DOHH2 (cell line): Measurements from ENCODE around the gene FUOM.

Source experiments
- H3F3A ChIP-seq: fragments of 200-600 bp; sonication (generic), shearing (Covaris generic); 2 replicates; pipeline ENCODE4 v1.6.0; 2016; ENCODE audit warnings: antibody characterized with exemption, mild to moderate bottlenecking; ENCODE audit not compliant: control insufficient read depth, insufficient read depth
- H3K27ac ChIP-seq: fragments of 200-600 bp; sonication (generic); 2 replicates; pipeline ENCODE4 v1.5.1; 2014; ENCODE audit warnings: low read depth, mild to moderate bottlenecking, low read length, moderate library complexity
- H3K27me3 ChIP-seq: fragments of 200-600 bp; sonication (generic); 2 replicates; pipeline ENCODE4 v1.6.1; 2014; ENCODE audit warnings: mild to moderate bottlenecking, low read length, mixed read lengths; ENCODE audit not compliant: control insufficient read depth
- H3K36me3 ChIP-seq: fragments of 200-600 bp; sonication (generic); 2 replicates; pipeline ENCODE4 v1.6.1; 2014; ENCODE audit warnings: mild to moderate bottlenecking, low read length, moderate library complexity, mixed read lengths; ENCODE audit not compliant: control insufficient read depth
- H3K4me1 ChIP-seq: fragments of 200-600 bp; sonication (generic); 2 replicates; pipeline ENCODE4 v1.6.1; 2014; ENCODE audit warnings: mild to moderate bottlenecking, low read length, mixed read lengths; ENCODE audit not compliant: control insufficient read depth
- H3K4me2 ChIP-seq: fragments of 200-600 bp; sonication (generic); 2 replicates; pipeline ENCODE4 v1.6.0; 2014; ENCODE audit warnings: mild to moderate bottlenecking, low read length, moderate library complexity
- H3K4me3 ChIP-seq: fragments of 200-600 bp; sonication (generic); 2 replicates; pipeline ENCODE4 v1.5.1; 2014; ENCODE audit warnings: mild to moderate bottlenecking, low read length, mixed read lengths
- H3K79me2 ChIP-seq: fragments of 200-600 bp; sonication (generic); 2 replicates; pipeline ENCODE4 v1.6.1; 2014; ENCODE audit warnings: mild to moderate bottlenecking, low read length, mixed read lengths; ENCODE audit not compliant: control insufficient read depth
- H3K9me2 ChIP-seq: fragments of 200-600 bp; sonication (generic); replicated peaks from 2 replicates; pipeline ENCODE4 v1.6.1; 2014; ENCODE audit warnings: mild to moderate bottlenecking, low read length, mixed read lengths; ENCODE audit not compliant: control insufficient read depth
- H3K9me3 ChIP-seq: fragments of 200-600 bp; sonication (generic); 2 replicates; pipeline ENCODE4 v1.6.1; 2014; ENCODE audit warnings: antibody characterized with exemption, low read length, mixed read lengths; ENCODE audit not compliant: control insufficient read depth, insufficient read depth
- H4K20me1 ChIP-seq: fragments of 200-600 bp; sonication (generic); 2 replicates; pipeline ENCODE4 v1.6.0; 2014; ENCODE audit warnings: low read depth, mild to moderate bottlenecking, antibody characterized with exemption, low read length, moderate library complexity; ENCODE audit not compliant: control insufficient read depth, insufficient read depth
- CTCF ChIP-seq: fragments of 200-600 bp; sonication (generic); IDR thresholded peaks from one replicate; pipeline ENCODE4 v1.5.1; 2014; ENCODE audit warnings: antibody characterized with exemption, mild to moderate bottlenecking, low read depth, low read length; ENCODE audit not compliant: poor library complexity, severe bottlenecking
- EZH2phosphoT487 ChIP-seq: fragments of 200-600 bp; sonication (generic); IDR thresholded peaks from 2 replicates; pipeline ENCODE4 v1.6.1; 2017; ENCODE audit warnings: borderline replicate concordance, mild to moderate bottlenecking, antibody characterized with exemption, low read length, moderate library complexity, mixed read lengths

FUOM gene

GRCh38 chr10:133309720-133310398 is 48.0 kb downstream of the FUOM start:
- Histone ChIP-seq H3K27me3 (no peaks in the 10 kb centered on the region), H4K20me1 (peaks cover 19% of the 10 kb centered on the region), H3K36me3 (peaks cover 39% of the 10 kb centered on the region), H3K4me1 (peaks cover 21% of the 10 kb centered on the region), H3F3A (no peaks in the 10 kb centered on the region), H3K79me2 (peaks cover 43% of the 10 kb centered on the region), H3K4me3 (peak overlapping the region; percentile 79; the same call in 1 of the 2 replicates), H3K4me2 (peak overlapping the region; percentile 83), H3K27ac (no peak overlapping the region), H3K9me3 (no peaks in the 10 kb centered on the region), H3K9me2 (no peaks in the 10 kb centered on the region)
- no peak for TF ChIP-seq CTCF
- no peak for TF ChIP-seq EZH2phosphoT487

- TF ChIP-seq CTCF (peak; percentile 19), EZH2phosphoT487 (no peak)
- Histone ChIP-seq H3K9me3 (no peaks in the 10 kb centered on the region), H3K27ac (peak overlapping the region; percentile 73), H3K4me2 (peak overlapping the region; percentile 83), H4K20me1 (peaks cover 19% of the 10 kb centered on the region), H3F3A (no peaks in the 10 kb centered on the region), H3K4me1 (peaks cover 18% of the 10 kb centered on the region), H3K36me3 (peaks cover 39% of the 10 kb centered on the region), H3K9me2 (no peaks in the 10 kb centered on the region), H3K27me3 (no peaks in the 10 kb centered on the region), H3K4me3 (peak overlapping the region; percentile 79), H3K79me2 (peaks cover 48% of the 10 kb centered on the region)
These were observed 48.6 kb downstream of the FUOM start for GRCh38 chr10:133309100-133309719.

- no peaks in the 10 kb centered on the region for H3K27me3 ChIP-seq
- peak within 1 kb of the TSS; percentile 73 for H3K27ac ChIP-seq
- peaks cover 39% of the 10 kb centered on the region for H3K36me3 ChIP-seq
- peaks cover 15% of the 10 kb centered on the region for H3K4me1 ChIP-seq
- peak within 1 kb of the TSS; percentile 79 for H3K4me3 ChIP-seq
- H4K20me1 ChIP-seq, result peaks cover 25% of the 10 kb centered on the region
- H3K9me3 ChIP-seq, result no peaks in the 10 kb centered on the region
- TF ChIP-seq CTCF, result no peak
- TF ChIP-seq EZH2phosphoT487, result no peak
- peak within 1 kb of the TSS; percentile 83 for H3K4me2 ChIP-seq
- H3K79me2 ChIP-seq, result peaks cover 55% of the 10 kb centered on the region
- no peaks in the 10 kb centered on the region for H3K9me2 ChIP-seq
- no peaks in the 10 kb centered on the region for H3F3A ChIP-seq
These were observed 49.3 kb downstream of the FUOM start, which contains the start of the genes TUBGCP2 and ZNF511 for GRCh38 chr10:133308421-133309099. Gene TUBGCP2, minus strand, starts transcription at chr10:133308872. Its CDS starts 5,931 bp downstream, at chr10:133302941. Gene ZNF511, plus strand, starts transcription at chr10:133308914. Its CDS starts 30 bp downstream, at chr10:133308944.
